H1 (cell line): ENCODE measurements around the gene IL6R. TPM values are rescaled to one million over a fixed set of nuclear protein-coding genes. Genes with fewer than 3 reads are reported as not detected.

Experiments used
- CTCF ChIA-PET: fragments of 300-600 bp; sonication (Branson Sonifier 250); formaldehyde crosslinking; loops from one replicate; lab custom pipeline; 2021; ENCODE audit not compliant: partially characterized antibody; lab: Charles Lee
- POLR2A ChIA-PET: fragments of 300-600 bp; sonication (Branson Sonifier 250); formaldehyde crosslinking; loops from one replicate; lab custom pipeline; 2021; ENCODE audit warnings: inconsistent platforms; ENCODE audit not compliant: partially characterized antibody; lab: Charles Lee
- DNase-seq, 2 experiments: peaks; one replicate each; pipeline versions ENCODE4 v3.0.0 to v3.0.0-alpha.2; 2010 to 2022; ENCODE audit warnings: low spot score in 2 of 2, low read depth in 1 of 2, mixed read lengths in 1 of 2
- FAIRE-seq: peaks from 2 replicates; lab custom pipeline; 2011; peaks lifted over from hg19 to GRCh38; lab: Jason Lieb, UNC
- H2AFZ ChIP-seq: 2 replicates; pipeline ENCODE4 v1.8.1; 2012; ENCODE audit warnings: low read length, inconsistent platforms
- H2AK5ac ChIP-seq: 2 replicates; pipeline ENCODE4 v1.6.1; 2013; ENCODE audit warnings: low read depth, low read length
- H2BK120ac ChIP-seq: replicated peaks from 2 replicates; pipeline ENCODE3; 2013; ENCODE audit warnings: low read depth, low read length, inconsistent platforms
- H2BK12ac ChIP-seq: 2 replicates; pipeline ENCODE4 v1.6.1; 2013; ENCODE audit warnings: low read depth, low read length
- H2BK15ac ChIP-seq: 2 replicates; pipeline ENCODE4 v1.6.1; 2013; ENCODE audit warnings: low read length
- H2BK20ac ChIP-seq: 2 replicates; pipeline ENCODE4 v1.6.1; 2013; ENCODE audit warnings: low read length
- H2BK5ac ChIP-seq: 2 replicates; pipeline ENCODE4 v1.6.1; 2013; ENCODE audit warnings: low read depth, low read length
- H3K14ac ChIP-seq: 2 replicates; pipeline ENCODE4 v1.6.1; 2013; ENCODE audit warnings: inconsistent platforms; ENCODE audit not compliant: insufficient read length
- H3K18ac ChIP-seq: 2 replicates; pipeline ENCODE4 v1.6.1; 2013; ENCODE audit warnings: low read length; ENCODE audit errors: extremely low read depth
- H3K23ac ChIP-seq: 2 replicates; pipeline ENCODE4 v1.6.1; 2013; ENCODE audit warnings: inconsistent platforms; ENCODE audit not compliant: insufficient read length
- H3K23me2 ChIP-seq: 2 replicates; pipeline ENCODE4 v1.6.1; 2013; ENCODE audit warnings: low read depth, low read length
- H3K27ac ChIP-seq: 2 replicates; pipeline ENCODE4 v1.6.1; 2011; ENCODE audit warnings: low read depth, low read length, inconsistent platforms
- H3K27me3 ChIP-seq, 4 experiments: replicated peaks in 1 of 4; 1 replicate in 1 of 4; 2 replicates in 3 of 4; pipeline versions ENCODE4 v1.6.1 to v1.8.1; 2011 to 2013; ENCODE audit warnings: low read length in 3 of 4, mild to moderate bottlenecking in 3 of 4, inconsistent platforms in 2 of 4, mixed read lengths in 2 of 4, moderate library complexity in 1 of 4; ENCODE audit not compliant: control insufficient read depth in 3 of 4, insufficient read depth in 3 of 4; ENCODE audit errors: extremely low read depth in 1 of 4
- H3K36me3 ChIP-seq, 4 experiments: 2 replicates each; pipeline versions ENCODE4 v1.6.1 to v1.8.1; 2011 to 2013; ENCODE audit warnings: mild to moderate bottlenecking in 4 of 4, low read length in 3 of 4, moderate library complexity in 2 of 4, control low read depth in 1 of 4, inconsistent platforms in 1 of 4; ENCODE audit not compliant: insufficient read depth in 4 of 4, control insufficient read depth in 2 of 4
- H3K4ac ChIP-seq: replicated peaks from 2 replicates; pipeline ENCODE3; 2013; ENCODE audit warnings: low read length, low read depth, mixed read lengths, inconsistent platforms; ENCODE audit not compliant: insufficient read length
- H3K4me1 ChIP-seq, 4 experiments: replicated peaks in 1 of 4; 1 replicate in 1 of 4; 2 replicates in 3 of 4; pipeline versions ENCODE4 v1.6.1 to v1.8.1; 2011 to 2013; ENCODE audit warnings: low read length in 3 of 4, inconsistent platforms in 2 of 4, mixed read lengths in 1 of 4; ENCODE audit not compliant: insufficient read depth in 4 of 4, control insufficient read depth in 3 of 4
- H3K4me2 ChIP-seq, 2 experiments: 2 replicates each; pipeline versions ENCODE4 v1.6.1 to v1.8.1; 2011 to 2013; ENCODE audit warnings: low read depth in 2 of 2, low read length in 2 of 2, control low read depth in 1 of 2, inconsistent platforms in 1 of 2, mild to moderate bottlenecking in 1 of 2; ENCODE audit not compliant: insufficient read depth in 1 of 2
- H3K4me3 ChIP-seq, 4 experiments: fragments of 200-600, 300-600 bp in 1 of 4; sonication (generic), shearing (Covaris generic), sonication (Bioruptor Twin) in 1 of 4; 2 replicates each; pipeline versions ENCODE4 v1.5.1 to v1.8.1; 2011 to 2016; ENCODE audit warnings: low read length in 4 of 4, low read depth in 3 of 4, control low read depth in 2 of 4, inconsistent platforms in 2 of 4, mild to moderate bottlenecking in 2 of 4, mixed read lengths in 1 of 4, moderate library complexity in 1 of 4; ENCODE audit not compliant: insufficient read depth in 2 of 4; ENCODE audit errors: extremely low read depth in 1 of 4
- H3K56ac ChIP-seq: replicated peaks from 2 replicates; pipeline ENCODE3; 2013; ENCODE audit warnings: low read depth, mild to moderate bottlenecking, mixed read lengths, low read length, inconsistent platforms; ENCODE audit not compliant: insufficient read length
- H3K79me1 ChIP-seq: 2 replicates; pipeline ENCODE4 v1.6.1; 2013; ENCODE audit warnings: low read depth, low read length, control low read depth
- H3K79me2 ChIP-seq, 2 experiments: 2 replicates each; pipeline versions ENCODE4 v1.6.1 to v1.8.1; 2012 to 2013; ENCODE audit warnings: low read length in 2 of 2, mild to moderate bottlenecking in 2 of 2, inconsistent platforms in 1 of 2; ENCODE audit not compliant: insufficient read depth in 2 of 2, control insufficient read depth in 1 of 2
- H3K9ac ChIP-seq, 4 experiments: replicated peaks in 1 of 4; 1 replicate in 1 of 4; 2 replicates in 3 of 4; pipeline versions ENCODE4 v1.6.1 to v1.8.1; 2011 to 2013; ENCODE audit warnings: low read depth in 3 of 4, low read length in 3 of 4, control low read depth in 2 of 4, mild to moderate bottlenecking in 2 of 4, moderate library complexity in 2 of 4, inconsistent platforms in 1 of 4; ENCODE audit errors: extremely low read depth in 1 of 4
- H3K9me3 ChIP-seq, 2 experiments: 2 replicates each; pipeline versions ENCODE4 v1.6.1 to v1.8.1; 2012 to 2013; ENCODE audit warnings: mild to moderate bottlenecking in 2 of 2, moderate library complexity in 2 of 2, control low read depth in 1 of 2, inconsistent platforms in 1 of 2, low read depth in 1 of 2, low read length in 1 of 2, mixed read lengths in 1 of 2; ENCODE audit not compliant: insufficient read depth in 2 of 2
- H4K20me1 ChIP-seq, 2 experiments: replicated peaks in 1 of 2; 2 replicates each; pipeline versions ENCODE3 to v1.8.1; 2011 to 2013; ENCODE audit warnings: inconsistent platforms in 2 of 2, low read length in 2 of 2, mild to moderate bottlenecking in 1 of 2; ENCODE audit not compliant: insufficient read depth in 2 of 2, control insufficient read depth in 1 of 2
- H4K5ac ChIP-seq: 2 replicates; pipeline ENCODE4 v1.6.1; 2013; ENCODE audit warnings: low read length, low read depth, mixed read lengths, inconsistent platforms; ENCODE audit not compliant: insufficient read length
- H4K8ac ChIP-seq: 2 replicates; pipeline ENCODE4 v1.8.0; 2013; ENCODE audit warnings: mild to moderate bottlenecking, moderate library complexity, low read length, inconsistent platforms; ENCODE audit not compliant: insufficient read depth; ENCODE audit errors: extremely low read depth
- H4K91ac ChIP-seq: replicated peaks from 2 replicates; pipeline ENCODE3; 2013; ENCODE audit warnings: low read length, mixed read lengths, inconsistent platforms; ENCODE audit not compliant: insufficient read length
- ASH2L ChIP-seq: fragments of 200-600, 300-600 bp; sonication (generic); IDR thresholded peaks from one replicate; pipeline ENCODE4 v1.7.1; 2017; ENCODE audit warnings: low read length
- CBX8 ChIP-seq: fragments of 300-800, 300-1000 bp; sonication (generic); IDR thresholded peaks from 2 replicates; pipeline ENCODE4 v1.7.1; 2016; ENCODE audit warnings: low read depth, low read length, borderline replicate concordance
- CREB1 ChIP-seq: IDR thresholded peaks from 2 replicates; pipeline ENCODE4 v1.6.1; 2012; ENCODE audit warnings: inconsistent platforms
- GABPA ChIP-seq: IDR thresholded peaks from 2 replicates; pipeline ENCODE4 v1.6.1; 2011; ENCODE audit warnings: mild to moderate bottlenecking, low read length, moderate library complexity, borderline replicate concordance; ENCODE audit not compliant: insufficient read depth
- GTF2F1 ChIP-seq: IDR thresholded peaks from 2 replicates; pipeline ENCODE4 v1.6.1; 2012; ENCODE audit warnings: low read depth, low read length, improper control_type of control experiment, borderline replicate concordance
- JUN ChIP-seq: IDR thresholded peaks from 2 replicates; pipeline ENCODE4 v1.6.1; 2011; ENCODE audit warnings: low read depth, mild to moderate bottlenecking, improper control_type of control experiment, low read length
- JUND ChIP-seq: IDR thresholded peaks from 2 replicates; pipeline ENCODE4 v1.6.1; 2011; ENCODE audit warnings: mild to moderate bottlenecking, improper control_type of control experiment, low read length
- KDM1A ChIP-seq: fragments of 200-600, 300-600 bp; sonication (generic); IDR thresholded peaks from 2 replicates; pipeline ENCODE4 v1.7.1; 2016; ENCODE audit warnings: mild to moderate bottlenecking, low read length, borderline replicate concordance
- SAP30 ChIP-seq: fragments of 300-600 bp; sonication (generic); IDR thresholded peaks from 2 replicates; pipeline ENCODE4 v1.7.1; 2012; ENCODE audit warnings: low read length, moderate library complexity, mild to moderate bottlenecking, inconsistent platforms; ENCODE audit not compliant: insufficient read depth, insufficient replicate concordance
- SP1 ChIP-seq: IDR thresholded peaks from 2 replicates; pipeline ENCODE4 v1.6.1; 2011; ENCODE audit warnings: low read depth, low read length
- SUZ12 ChIP-seq: fragments of 200-600 bp; sonication (generic); IDR thresholded peaks from 2 replicates; pipeline ENCODE4 v1.6.1; 2012; ENCODE audit warnings: mild to moderate bottlenecking, inconsistent platforms, low read length, moderate library complexity, mixed read lengths
- TAF1 ChIP-seq: IDR thresholded peaks from 2 replicates; pipeline ENCODE4 v1.6.1; 2011; ENCODE audit warnings: mild to moderate bottlenecking, low read depth, low read length
- TAF7 ChIP-seq: optimal IDR thresholded peaks from 2 replicates; pipeline ENCODE3; 2011; ENCODE audit warnings: low read depth, mild to moderate bottlenecking, inconsistent platforms, low read length, moderate library complexity, borderline replicate concordance
- ZNF274 ChIP-seq: IDR thresholded peaks from 2 replicates; pipeline ENCODE4 v1.7.0; 2012; ENCODE audit warnings: low read length, borderline replicate concordance; ENCODE audit errors: extremely low read depth
- WGBS, 2 experiments: shearing (Covaris generic) in 1 of 2; methylation state at CpG; one replicate each; pipeline versions ENCODE4 v1.1.6 to v1.1.7; 2013 to 2015; ENCODE audit warnings: low lambda C conversion rate in 2 of 2, mixed read lengths in 2 of 2, inconsistent platforms in 1 of 2, low coverage in 1 of 2, missing lambda C conversion rate in 1 of 2; ENCODE audit not compliant: insufficient replicate concordance in 2 of 2, insufficient coverage in 1 of 2, insufficient read length in 1 of 2; ENCODE audit errors: extremely low coverage in 1 of 2, missing lambda C conversion rate in 1 of 2; 5-methylcytosine and 5-hydroxymethylcytosine counted together
- polyA plus RNA-seq, 7 experiments: library from polyadenylated mRNA; depleted of rRNA in 3 of 7; stranded (reverse) in 5 of 7; unstranded in 2 of 7; fragments of >200 nt in 5 of 7; fragments of 200-250 nt in 2 of 7; gene quantifications; 1 replicate in 5 of 7; 2 replicates in 1 of 7; 4 replicates in 1 of 7; pipeline versions ENCODE4 v1.2.1 to v1.2.3, GENCODE V29; 2011 to 2013; ENCODE audit warnings: missing spikeins in 2 of 7, mixed read lengths in 2 of 7
- total RNA-seq: library from RNA; stranded (reverse); fragmentation: NEBNext Ultra II Directional; extraction: Animal tissue kit (Norgen Biotek cat#: 25700); gene quantifications from 2 replicates; pipeline ENCODE4 v1.2.1, GENCODE V29; 2021

Gene IL6R
- total and polyA plus RNA-seq, 2 of the 8 experiments (the other 6 are each of a cell fraction or from before 2014, with no cell fraction given): 2.3 to 3.0 TPM

GRCh38 chr1:154460695-154461260 lies 55.6 kb downstream of the IL6R start:
- Histone ChIP-seq H3K27ac (no peak overlapping the region), H2BK12ac (no peak overlapping the region), H2BK120ac (no peak overlapping the region), H2AK5ac (no peak overlapping the region), H3K4me3 (no peak overlapping the region), H3K4me1 (peaks cover 0 to 1% (median 0%) of the 10 kb centered on the region in 4 experiments; a peak in 2 of 7 replicates), H2BK5ac (no peak overlapping the region), H3K18ac (no peak overlapping the region), H3K4ac (no peak overlapping the region), H3K4me2 (no peak overlapping the region), H3K79me2 (no peaks in the 10 kb centered on the region), H3K9ac (no peak overlapping the region), H3K14ac (no peak overlapping the region), H2AFZ (no peak overlapping the region), H4K91ac (no peak overlapping the region), H2BK15ac (no peak overlapping the region), H3K36me3 (no peaks in the 10 kb centered on the region), H3K27me3 (no peaks in the 10 kb centered on the region), H3K23me2 (no peaks in the 10 kb centered on the region), H4K5ac (no peak overlapping the region), H3K23ac (no peak overlapping the region), H4K8ac (no peak overlapping the region), H2BK20ac (no peak overlapping the region), H4K20me1 (no peaks in the 10 kb centered on the region), H3K56ac (no peak overlapping the region), H3K9me3 (no peaks in the 10 kb centered on the region), H3K79me1 (no peaks in the 10 kb centered on the region)
- ChIA-PET CTCF (interaction anchor here (0.6 to 1.4 kb wide), 2 partner anchors 10 to 66 kb away, joined by 4 read pairs; no protein-coding TSS in a partner anchor), POLR2A (no interaction called here)
- no peak for DNase-seq
- no peak for FAIRE-seq
- 81% methylated on average over 15 of the region's 15 CpGs; no CpG with 5 or more reads in 1 of the 2 experiments for WGBS, 2 experiments
- TF ChIP-seq GABPA: no peak
- no peak for TF ChIP-seq GTF2F1
- TF ChIP-seq KDM1A: no peak
- no peak for TF ChIP-seq SUZ12
- no peak for TF ChIP-seq SAP30
- TF ChIP-seq CREB1: no peak
- TF ChIP-seq ASH2L: no peak
- no peak for TF ChIP-seq JUND
- TF ChIP-seq CBX8: no peak
- TF ChIP-seq TAF7: no peak
- TF ChIP-seq JUN: no peak
- no peak for TF ChIP-seq SP1
- no peak for TF ChIP-seq ZNF274
- TF ChIP-seq TAF1: no peak
